ENCODE results near the gene STK38.
"Not testable (repeated sequence)": the region's sequence is repeated elsewhere in the genome, so short reads cannot be mapped to it uniquely, and the experiment has no call there.

The STK38 gene

DNA sequence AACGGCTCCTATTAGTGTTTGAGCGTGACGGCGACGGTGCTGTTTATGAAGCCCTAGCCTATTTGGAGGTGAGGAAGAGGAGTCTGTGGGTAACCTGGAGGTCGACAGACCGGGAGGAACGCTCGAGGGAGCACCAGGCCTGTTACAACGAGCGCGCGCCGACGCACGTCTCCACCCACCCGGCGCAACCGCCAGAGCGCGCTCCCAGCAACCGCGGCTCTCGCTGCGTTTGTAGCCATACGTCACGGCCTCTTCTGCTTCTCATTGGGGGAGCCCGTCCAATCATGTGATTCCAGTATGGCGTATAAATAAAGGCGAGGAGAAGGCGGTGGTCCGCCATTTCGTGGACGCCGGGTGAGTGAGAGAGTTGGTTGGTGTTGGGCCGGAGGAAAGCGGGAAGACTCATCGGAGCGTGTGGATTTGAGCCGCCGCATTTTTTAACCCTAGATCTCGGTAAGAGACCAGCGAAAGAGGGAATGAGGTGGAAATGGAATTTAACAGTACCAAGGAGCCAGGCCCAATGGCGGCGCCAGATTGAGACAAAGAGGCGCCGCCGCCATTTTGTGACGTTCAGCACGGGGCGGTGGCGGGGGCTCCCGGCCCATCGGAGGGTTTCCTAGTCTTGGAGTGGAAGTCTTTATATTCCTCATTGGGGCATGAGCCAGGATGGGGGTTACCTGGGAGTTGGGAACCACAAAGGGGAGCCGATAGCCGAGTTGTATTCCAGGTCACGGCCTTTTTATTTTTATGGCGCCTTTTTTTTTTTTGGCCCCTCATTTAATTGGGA is 46.9 kb upstream of the STK38 start, which contains the start of gene SRSF3:
TSS of gene SRSF3 (plus strand) at position 334 of the 787 bp plus-strand sequence. CDS start 2,401 bp downstream, outside the sequence.
- peaks cover 45% of the 10 kb centered on the region for H4K20me1 ChIP-seq (ENCODE audit: insufficient read depth, low read length)
- TF ChIP-seq, protein P1, sequence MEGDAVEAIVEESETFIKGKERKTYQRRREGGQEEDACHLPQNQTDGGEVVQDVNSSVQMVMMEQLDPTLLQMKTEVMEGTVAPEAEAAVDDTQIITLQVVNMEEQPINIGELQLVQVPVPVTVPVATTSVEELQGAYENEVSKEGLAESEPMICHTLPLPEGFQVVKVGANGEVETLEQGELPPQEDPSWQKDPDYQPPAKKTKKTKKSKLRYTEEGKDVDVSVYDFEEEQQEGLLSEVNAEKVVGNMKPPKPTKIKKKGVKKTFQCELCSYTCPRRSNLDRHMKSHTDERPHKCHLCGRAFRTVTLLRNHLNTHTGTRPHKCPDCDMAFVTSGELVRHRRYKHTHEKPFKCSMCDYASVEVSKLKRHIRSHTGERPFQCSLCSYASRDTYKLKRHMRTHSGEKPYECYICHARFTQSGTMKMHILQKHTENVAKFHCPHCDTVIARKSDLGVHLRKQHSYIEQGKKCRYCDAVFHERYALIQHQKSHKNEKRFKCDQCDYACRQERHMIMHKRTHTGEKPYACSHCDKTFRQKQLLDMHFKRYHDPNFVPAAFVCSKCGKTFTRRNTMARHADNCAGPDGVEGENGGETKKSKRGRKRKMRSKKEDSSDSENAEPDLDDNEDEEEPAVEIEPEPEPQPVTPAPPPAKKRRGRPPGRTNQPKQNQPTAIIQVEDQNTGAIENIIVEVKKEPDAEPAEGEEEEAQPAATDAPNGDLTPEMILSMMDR (IDR thresholded peaks at IDR 0.05; ENCODE audit: low read depth, low read length), result peak; percentile 23
- TF ChIP-seq EZH2phosphoT487 (IDR thresholded peaks at IDR 0.05; ENCODE audit: low read depth), result no peak
- peaks cover 45% of the 10 kb centered on the region for H3K36me3 ChIP-seq (replicated peaks; ENCODE audit: low read depth, low read length)
- H3K9ac ChIP-seq (ENCODE audit: low read length), result peak within 1 kb of the TSS; percentile 92
- no peaks in the 10 kb centered on the region for H3K27me3 ChIP-seq (ENCODE audit: low read depth, low read length)
- peak within 1 kb of the TSS; percentile 77 for H2AFZ ChIP-seq (ENCODE audit: low read depth, low read length)
- no peaks in the 10 kb centered on the region for H3K9me3 ChIP-seq (ENCODE audit: insufficient read depth, low read length)
- peaks cover 51% of the 10 kb centered on the region for H3K79me2 ChIP-seq (ENCODE audit: low read length)
- H3K4me2 ChIP-seq (ENCODE audit: low read length), result peak within 1 kb of the TSS; percentile 91
- H3K4me3 ChIP-seq (ENCODE audit: low read length), result peak within 1 kb of the TSS; percentile 88
- peaks cover 29% of the 10 kb centered on the region for H3K4me1 ChIP-seq (ENCODE audit: low read length)
- H3K27ac ChIP-seq (ENCODE audit: low read length), result peak within 1 kb of the TSS; percentile 89

DNA sequence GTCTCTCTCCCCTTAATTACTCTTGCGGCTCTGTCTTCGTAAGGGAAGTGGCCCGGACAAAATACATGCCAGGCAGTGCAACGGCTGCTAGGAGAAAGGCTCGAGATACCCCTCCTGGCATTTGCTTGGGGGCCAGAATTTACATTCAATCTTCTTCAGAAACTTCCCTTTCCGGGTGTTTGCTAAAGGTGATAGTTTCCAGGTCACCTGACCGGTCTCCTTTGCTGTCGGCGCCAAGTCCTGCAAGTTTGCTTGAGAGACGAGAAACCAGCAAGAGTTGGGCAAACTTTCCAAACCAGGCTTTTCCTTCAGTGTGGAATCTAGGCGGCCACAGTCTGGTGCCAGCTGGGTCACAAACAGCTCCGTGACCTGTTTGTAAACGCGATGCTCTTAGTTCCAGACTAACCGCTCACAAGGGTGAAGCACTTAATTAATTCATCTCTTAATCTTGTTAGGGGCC is 46.3 kb upstream of the STK38 start:
- H2AFZ ChIP-seq (ENCODE audit: low read depth, low read length), result peak overlapping the region; percentile 77
- H3K79me2 ChIP-seq (ENCODE audit: low read length), result peaks cover 45% of the 10 kb centered on the region
- H3K4me1 ChIP-seq (ENCODE audit: low read length), result peaks cover 29% of the 10 kb centered on the region
- peaks cover 38% of the 10 kb centered on the region for H4K20me1 ChIP-seq (ENCODE audit: insufficient read depth, low read length)
- no peaks in the 10 kb centered on the region for H3K27me3 ChIP-seq (ENCODE audit: low read depth, low read length)
- H3K27ac ChIP-seq (ENCODE audit: low read length), result peak overlapping the region; percentile 89
- peak overlapping the region; percentile 91 for H3K4me2 ChIP-seq (ENCODE audit: low read length)
- peaks cover 39% of the 10 kb centered on the region for H3K36me3 ChIP-seq (replicated peaks; ENCODE audit: low read depth, low read length)
- peak overlapping the region; percentile 92 for H3K9ac ChIP-seq (ENCODE audit: low read length)
- H3K4me3 ChIP-seq (ENCODE audit: low read length), result peak overlapping the region; percentile 88
- no peaks in the 10 kb centered on the region for H3K9me3 ChIP-seq (ENCODE audit: insufficient read depth, low read length)
- no peak for TF ChIP-seq EZH2phosphoT487 (IDR thresholded peaks at IDR 0.05; ENCODE audit: low read depth)
- TF ChIP-seq, protein P1 (IDR thresholded peaks at IDR 0.05; ENCODE audit: low read depth, low read length), result no peak

- H3K36me3 ChIP-seq (replicated peaks; ENCODE audit: low read depth, low read length), result peaks cover 27% of the 10 kb centered on the region
- peak overlapping the region; percentile 91; the same call in 1 of the 2 replicates for H3K4me2 ChIP-seq (ENCODE audit: low read length)
- no peaks in the 10 kb centered on the region for H3K27me3 ChIP-seq (ENCODE audit: low read depth, low read length)
- peaks cover 22% of the 10 kb centered on the region for H3K4me1 ChIP-seq (ENCODE audit: low read length)
- H4K20me1 ChIP-seq (ENCODE audit: insufficient read depth, low read length), result peaks cover 26% of the 10 kb centered on the region
- no peak overlapping the region for H3K27ac ChIP-seq (ENCODE audit: low read length)
- H3K4me3 ChIP-seq (ENCODE audit: low read length), result no peak overlapping the region
- TF ChIP-seq EZH2phosphoT487 (IDR thresholded peaks at IDR 0.05; ENCODE audit: low read depth), result no peak
- TF ChIP-seq, protein P1 (IDR thresholded peaks at IDR 0.05; ENCODE audit: low read depth, low read length), result no peak
- H3K9me3 ChIP-seq (ENCODE audit: insufficient read depth, low read length), result no peaks in the 10 kb centered on the region
- H3K9ac ChIP-seq (ENCODE audit: low read length), result no peak overlapping the region
- H3K79me2 ChIP-seq (ENCODE audit: low read length), result peaks cover 31% of the 10 kb centered on the region
- H2AFZ ChIP-seq (ENCODE audit: low read depth, low read length), result no peak overlapping the region
Measured at GRCh38 chr6:36592221-36592655, 45.0 kb upstream of the STK38 start.

DNA sequence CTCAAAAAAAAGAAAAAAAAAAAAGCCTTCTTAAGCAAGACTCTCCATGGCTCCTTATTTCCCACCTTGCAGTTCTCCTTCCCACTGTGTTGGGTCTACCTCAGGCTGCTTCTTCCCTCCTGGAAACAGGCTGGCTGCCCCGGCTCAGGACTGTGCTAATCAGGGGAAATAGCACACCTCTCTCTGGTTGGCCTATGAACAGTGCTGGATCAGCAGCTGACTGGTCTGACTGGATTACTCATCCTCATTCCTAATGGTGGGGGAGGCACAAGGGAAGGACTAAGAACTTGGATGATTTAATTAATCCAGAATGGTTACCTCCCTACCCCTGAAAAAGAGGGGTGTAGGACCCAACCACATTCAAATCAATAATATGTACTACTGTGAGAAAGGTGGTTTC is 43.0 kb upstream of the STK38 start:
- Histone ChIP-seq H2AFZ (ENCODE audit: low read depth, low read length) (no peak overlapping the region), H3K27me3 (ENCODE audit: low read depth, low read length) (no peaks in the 10 kb centered on the region), H3K9me3 (ENCODE audit: insufficient read depth, low read length) (no peaks in the 10 kb centered on the region), H3K9ac (ENCODE audit: low read length) (no peak overlapping the region), H3K4me2 (ENCODE audit: low read length) (no peak overlapping the region), H4K20me1 (ENCODE audit: insufficient read depth, low read length) (peaks cover 6% of the 10 kb centered on the region), H3K27ac (ENCODE audit: low read length) (no peak overlapping the region), H3K4me1 (ENCODE audit: low read length) (peaks cover 6% of the 10 kb centered on the region; the same call in 1 of the 2 replicates), H3K4me3 (ENCODE audit: low read length) (no peak overlapping the region), H3K79me2 (ENCODE audit: low read length) (peaks cover 11% of the 10 kb centered on the region), H3K36me3 (replicated peaks; ENCODE audit: low read depth, low read length) (peaks cover 7% of the 10 kb centered on the region)
- TF ChIP-seq, protein P1 (IDR thresholded peaks at IDR 0.05; ENCODE audit: low read depth, low read length), result no peak

DNA sequence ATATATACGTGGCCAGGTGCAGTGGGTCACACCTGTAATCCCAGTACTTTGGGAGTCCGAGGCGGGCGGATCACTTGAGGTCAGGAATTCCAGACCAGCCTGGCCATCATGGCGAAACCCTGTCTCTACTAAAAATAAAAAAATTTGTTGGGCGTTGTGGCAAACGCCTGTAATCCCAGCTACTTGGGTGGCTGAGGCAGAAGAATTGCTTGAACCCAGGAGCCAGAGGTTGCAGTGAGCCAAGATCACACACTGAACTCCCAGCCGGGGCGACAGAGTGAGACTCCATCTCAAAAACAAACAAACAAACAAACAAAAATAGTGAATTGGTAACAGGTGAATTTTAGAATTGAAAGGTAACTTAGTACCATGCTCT is 41.7 kb upstream of the STK38 start:
- not testable (repeated sequence) for H3K4me3 ChIP-seq (ENCODE audit: low read length); H3K36me3 ChIP-seq (replicated peaks; ENCODE audit: low read depth, low read length); H3K9ac ChIP-seq (ENCODE audit: low read length); H2AFZ ChIP-seq (ENCODE audit: low read depth, low read length); H3K79me2 ChIP-seq (ENCODE audit: low read length); H3K27me3 ChIP-seq (ENCODE audit: low read depth, low read length); H3K27ac ChIP-seq (ENCODE audit: low read length); H4K20me1 ChIP-seq (ENCODE audit: insufficient read depth, low read length); H3K4me2 ChIP-seq (ENCODE audit: low read length); H3K9me3 ChIP-seq (ENCODE audit: insufficient read depth, low read length); H3K4me1 ChIP-seq (ENCODE audit: low read length)

Data from OCI-LY3 (cell line).